Naive thymus-derived CD4-positive, alpha-beta T cell (primary cell): ENCODE results near the gene DOK6. TPM values are rescaled to one million over a fixed set of nuclear protein-coding genes. Genes with fewer than 3 reads are reported as not detected.

Source experiments
- ATAC-seq: fragments of 150-1000 bp; cut with Tn5 transposase; 2 replicates; pipeline ENCODE4 v1.10.0; 2021; ENCODE audit warnings: mild to moderate bottlenecking, moderate library complexity
- CTCF ChIA-PET: fragments of 350-600 bp; sonication (Branson Sonifier 250); formaldehyde crosslinking; loops from one replicate; lab custom pipeline; 2021; ENCODE audit warnings: antibody characterized with exemption; lab: Charles Lee
- POLR2A ChIA-PET: fragments of 350-600 bp; sonication (Branson Sonifier 250); formaldehyde crosslinking; loops from one replicate; lab custom pipeline; 2021; ENCODE audit warnings: antibody characterized with exemption, inconsistent platforms; lab: Charles Lee
- DNase-seq, 9 donors: peaks; one replicate each; pipeline versions ENCODE4 v3.0.0 to v3.0.0-alpha.2; 2020 to 2022; ENCODE audit warnings: mixed read lengths in 1 of 9
- H3K27ac ChIP-seq: one replicate; pipeline ENCODE4 v1.7.0; 2013; ENCODE audit warnings: mild to moderate bottlenecking, low read depth, low read length, moderate library complexity
- H3K27me3 ChIP-seq, 2 donors: one replicate each; pipeline ENCODE4 v1.7.0; 2013; ENCODE audit warnings: low read length in 2 of 2, mild to moderate bottlenecking in 2 of 2, moderate library complexity in 2 of 2; ENCODE audit not compliant: control insufficient read depth in 2 of 2, insufficient read depth in 2 of 2
- H3K36me3 ChIP-seq, 3 experiments: 1 replicate in 2 of 3; 2 replicates in 1 of 3; pipeline ENCODE4 v1.7.0; 2013; ENCODE audit warnings: low read length in 3 of 3, mild to moderate bottlenecking in 3 of 3, moderate library complexity in 1 of 3; ENCODE audit not compliant: insufficient read depth in 3 of 3, control insufficient read depth in 2 of 3
- H3K4me1 ChIP-seq, 2 donors: one replicate each; pipeline ENCODE4 v1.7.0; 2013; ENCODE audit warnings: low read length in 2 of 2, mild to moderate bottlenecking in 2 of 2, moderate library complexity in 1 of 2; ENCODE audit not compliant: control insufficient read depth in 2 of 2, insufficient read depth in 2 of 2
- H3K4me3 ChIP-seq: 2 replicates; pipeline ENCODE4 v1.7.0; 2013; ENCODE audit warnings: mild to moderate bottlenecking, low read length
- H3K9me3 ChIP-seq, 3 experiments: 1 replicate in 2 of 3; 2 replicates in 1 of 3; pipeline ENCODE4 v1.7.0; 2013; ENCODE audit warnings: low read length in 3 of 3; ENCODE audit not compliant: control insufficient read depth in 2 of 3
- H3K27ac Mint-ChIP-seq, 9 donors: one replicate each; pipeline ENCODE4 v1.8.0; 2020 to 2022; ENCODE audit warnings: mixed read lengths in 9 of 9, mild to moderate bottlenecking in 8 of 9, moderate library complexity in 5 of 9, inconsistent platforms in 2 of 9
- H3K27me3 Mint-ChIP-seq, 5 donors: one replicate each; pipeline ENCODE4 v1.8.0; 2021 to 2022; ENCODE audit warnings: mixed read lengths in 5 of 5, mild to moderate bottlenecking in 1 of 5
- H3K36me3 Mint-ChIP-seq, 5 donors: one replicate each; pipeline ENCODE4 v1.8.0; 2020 to 2022; ENCODE audit warnings: mixed read lengths in 5 of 5, mild to moderate bottlenecking in 3 of 5, inconsistent platforms in 1 of 5
- H3K4me1 Mint-ChIP-seq, 7 donors: one replicate each; pipeline ENCODE4 v1.8.0; 2020 to 2022; ENCODE audit warnings: mixed read lengths in 7 of 7, mild to moderate bottlenecking in 3 of 7, inconsistent platforms in 1 of 7
- H3K4me3 Mint-ChIP-seq, 10 donors: one replicate each; pipeline ENCODE4 v1.8.0; 2020 to 2022; ENCODE audit warnings: mild to moderate bottlenecking in 10 of 10, mixed read lengths in 10 of 10, moderate library complexity in 6 of 10, inconsistent platforms in 2 of 10
- H3K9me3 Mint-ChIP-seq, 11 donors: one replicate each; pipeline ENCODE4 v1.8.0; 2020 to 2022; ENCODE audit warnings: mixed read lengths in 11 of 11, mild to moderate bottlenecking in 4 of 11, inconsistent platforms in 1 of 11, moderate library complexity in 1 of 11
- intact Hi-C, 2 donors: fragments of 100-400 bp; cut with micrococcal nuclease; formaldehyde crosslinking; loops; one replicate each; pipeline ENCODE4 v1.15.1; 2023
- polyA plus RNA-seq, 2 donors: library from polyadenylated mRNA; unstranded; fragments of 300-500 nt; fragmentation: Illumina TruSeq; gene quantifications; one replicate each; pipeline ENCODE4 v1.2.3, GENCODE V29; 2021
- total RNA-seq, 6 experiments: library from RNA in 5 of 6; stranded (reverse) in 5 of 6; gene quantifications; 1 replicate in 5 of 6; 2 replicates in 1 of 6; pipeline ENCODE4 v1.2.3 and lab custom pipeline; 2021 to 2026

Gene DOK6
- total and polyA plus RNA-seq, 7 experiments from 2014 or later, result 0.06 to 0.11 TPM; not detected in 5

DNA sequence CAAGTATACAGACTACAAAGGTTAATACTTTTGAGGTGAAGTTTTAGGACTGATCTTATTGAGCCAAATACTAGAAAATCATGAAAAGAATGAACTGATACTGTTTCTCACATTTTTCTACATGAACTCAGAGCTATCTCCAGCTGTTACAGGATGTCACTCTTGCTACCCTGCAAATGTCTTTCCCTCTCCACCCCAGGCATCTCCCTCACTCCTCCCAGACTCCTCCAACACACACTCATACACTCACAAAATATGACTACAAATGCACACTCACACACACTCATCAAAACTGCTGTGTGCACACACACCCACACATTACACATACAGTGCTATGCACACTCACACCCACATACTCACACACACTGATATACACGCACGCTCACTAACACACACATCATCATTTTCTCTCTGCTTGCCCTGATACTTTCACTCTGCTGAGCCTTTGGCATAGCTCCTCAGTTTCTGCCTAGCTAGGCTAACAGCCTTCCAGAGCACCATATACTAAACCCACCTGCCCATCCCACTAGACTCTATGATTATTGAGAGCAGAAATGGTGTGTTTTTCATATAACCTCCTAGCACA, 273.7 kb downstream of the DOK6 start:
- DNase-seq, result no peak
- CTCF ChIA-PET, result interaction anchor here (0.6 kb wide), 1 partner anchor 19 kb away, joined by 4 read pairs; no protein-coding TSS in a partner anchor
- no peaks in the 10 kb centered on the region for H3K4me1 ChIP-seq
- peaks cover 0 to 4% (median 0%) of the 10 kb centered on the region in 5 donors for H3K36me3 Mint-ChIP-seq
- intact Hi-C loops, result no loop called here
- peaks cover 0 to 2% (median 0%) of the 10 kb centered on the region in 11 donors for H3K9me3 Mint-ChIP-seq
- no peak for ATAC-seq
- no peak overlapping the region for H3K27ac ChIP-seq
- no peaks in the 10 kb centered on the region for H3K9me3 ChIP-seq
- POLR2A ChIA-PET, result interaction anchor here (0.6 kb wide), 1 partner anchor 8 kb away, joined by 3 read pairs; no protein-coding TSS in a partner anchor
- H3K36me3 ChIP-seq, result no peaks in the 10 kb centered on the region
- no peak overlapping the region for H3K4me3 ChIP-seq
- no peaks in the 10 kb centered on the region for H3K4me1 Mint-ChIP-seq
- peaks cover under 1 to 20% (median 3%) of the 10 kb centered on the region in 5 donors for H3K27me3 Mint-ChIP-seq
- H3K4me3 Mint-ChIP-seq, result no peak overlapping the region
- H3K27ac Mint-ChIP-seq, result no peak overlapping the region
- H3K27me3 ChIP-seq, result no peaks in the 10 kb centered on the region

DNA sequence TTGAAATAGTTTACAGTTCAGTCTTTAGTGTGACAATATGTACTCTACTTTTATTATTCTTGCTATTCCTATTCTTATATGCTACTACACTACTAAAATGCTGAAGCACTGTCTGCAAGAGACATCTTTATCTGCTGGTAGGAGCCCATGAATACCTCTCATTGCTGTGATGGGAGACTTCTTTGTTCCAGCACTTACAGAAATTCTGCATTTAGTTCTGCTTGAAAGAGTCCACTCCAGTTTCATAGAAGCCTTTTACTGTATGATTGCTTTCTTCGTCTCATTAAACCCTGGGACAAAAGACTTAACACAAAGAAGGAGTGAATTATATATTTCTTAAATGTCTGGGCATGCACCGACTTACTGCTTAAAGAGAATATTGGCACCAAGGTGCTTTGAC, 274.3 kb downstream of the DOK6 start:
- Mint-ChIP-seq H3K36me3 (peaks cover 0 to 4% (median 0%) of the 10 kb centered on the region in 5 donors), H3K4me1 (no peaks in the 10 kb centered on the region), H3K27me3 (peaks cover 0 to 20% (median 3%) of the 10 kb centered on the region in 5 donors), H3K4me3 (no peak overlapping the region), H3K9me3 (peaks cover 0 to 2% (median 0%) of the 10 kb centered on the region in 11 donors), H3K27ac (no peak overlapping the region)
- H3K36me3 ChIP-seq, result no peaks in the 10 kb centered on the region
- H3K27ac ChIP-seq, result no peak overlapping the region
- ChIA-PET POLR2A (no interaction called here), CTCF (no interaction called here)
- no peaks in the 10 kb centered on the region for H3K4me1 ChIP-seq
- no peaks in the 10 kb centered on the region for H3K9me3 ChIP-seq
- DNase-seq, result no peak
- intact Hi-C loops, result no loop called here
- H3K4me3 ChIP-seq, result no peak overlapping the region
- no peak for ATAC-seq
- H3K27me3 ChIP-seq, result no peaks in the 10 kb centered on the region

DNA sequence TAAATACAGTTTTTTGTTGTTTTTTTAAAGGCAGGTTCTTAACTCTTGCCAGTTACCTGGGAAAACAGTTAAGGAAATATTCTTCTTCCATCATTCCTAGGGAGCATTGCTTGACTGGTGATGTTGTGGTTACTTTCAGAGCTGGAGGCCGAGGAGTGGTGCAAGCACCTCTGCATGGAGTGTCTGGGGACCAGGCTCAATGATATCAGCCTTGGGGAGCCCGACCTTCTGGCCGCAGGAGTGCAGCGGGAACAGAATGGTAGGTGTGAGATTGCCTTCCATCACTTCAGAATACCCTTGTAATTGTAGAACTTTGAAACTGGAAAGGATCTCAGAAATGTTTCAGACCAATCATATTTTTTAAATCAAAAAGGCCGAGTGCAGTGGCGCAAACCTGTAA, 276.9 kb downstream of the DOK6 start:
- no peaks in the 10 kb centered on the region for H3K9me3 ChIP-seq
- intact Hi-C loops, result no loop called here
- ATAC-seq (no peak), DNase-seq (no peak)
- peaks cover 0 to 10% (median 5%) of the 10 kb centered on the region in 5 donors for H3K27me3 Mint-ChIP-seq
- no peaks in the 10 kb centered on the region for H3K27me3 ChIP-seq
- H3K4me3 Mint-ChIP-seq, result no peak overlapping the region
- H3K4me1 ChIP-seq, result no peaks in the 10 kb centered on the region
- ChIA-PET CTCF (no interaction called here), POLR2A (no interaction called here)
- H3K36me3 Mint-ChIP-seq, result no peaks in the 10 kb centered on the region
- H3K36me3 ChIP-seq, result no peaks in the 10 kb centered on the region
- H3K4me3 ChIP-seq, result no peak overlapping the region
- H3K27ac ChIP-seq, result no peak overlapping the region
- H3K9me3 Mint-ChIP-seq, result no peaks in the 10 kb centered on the region
- H3K4me1 Mint-ChIP-seq, result no peaks in the 10 kb centered on the region
- no peak overlapping the region for H3K27ac Mint-ChIP-seq

DNA sequence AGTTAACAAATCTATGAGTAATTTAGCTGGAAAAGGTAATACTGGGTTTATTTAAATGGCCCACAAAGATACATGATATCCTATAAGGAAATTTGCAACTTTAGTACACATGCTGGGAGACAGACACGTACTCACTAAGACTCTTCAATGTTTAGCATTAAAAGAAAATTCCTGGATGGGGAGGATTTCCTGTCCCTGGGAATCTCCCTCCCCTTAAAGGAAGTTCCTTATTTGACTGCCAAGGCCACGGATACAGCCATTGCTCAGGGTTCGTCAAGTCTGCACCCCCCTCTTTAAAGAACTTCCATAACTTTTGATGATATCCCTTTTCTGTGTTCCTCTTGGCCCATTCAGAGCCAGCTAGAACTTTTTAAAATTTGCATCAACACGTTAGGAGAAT, 279.4 kb downstream of the DOK6 start:
- H3K36me3 ChIP-seq, result no peaks in the 10 kb centered on the region
- intact Hi-C loops, result no loop called here
- no peaks in the 10 kb centered on the region for H3K9me3 ChIP-seq
- H3K9me3 Mint-ChIP-seq, result no peaks in the 10 kb centered on the region
- POLR2A ChIA-PET, result interaction anchor here (0.6 kb wide), 1 partner anchor 9 kb away, joined by 4 read pairs; no protein-coding TSS in a partner anchor
- no peaks in the 10 kb centered on the region for H3K4me1 ChIP-seq
- H3K27me3 Mint-ChIP-seq, result peaks cover 5 to 10% (median 5%) of the 10 kb centered on the region in 5 donors
- ATAC-seq (no peak), DNase-seq (no peak)
- H3K36me3 Mint-ChIP-seq, result no peaks in the 10 kb centered on the region
- no peak overlapping the region for H3K27ac Mint-ChIP-seq
- no peak overlapping the region for H3K4me3 Mint-ChIP-seq
- CTCF ChIA-PET, result no interaction called here
- H3K4me1 Mint-ChIP-seq, result no peaks in the 10 kb centered on the region
- H3K4me3 ChIP-seq, result no peak overlapping the region
- no peaks in the 10 kb centered on the region for H3K27me3 ChIP-seq
- no peak overlapping the region for H3K27ac ChIP-seq

DNA sequence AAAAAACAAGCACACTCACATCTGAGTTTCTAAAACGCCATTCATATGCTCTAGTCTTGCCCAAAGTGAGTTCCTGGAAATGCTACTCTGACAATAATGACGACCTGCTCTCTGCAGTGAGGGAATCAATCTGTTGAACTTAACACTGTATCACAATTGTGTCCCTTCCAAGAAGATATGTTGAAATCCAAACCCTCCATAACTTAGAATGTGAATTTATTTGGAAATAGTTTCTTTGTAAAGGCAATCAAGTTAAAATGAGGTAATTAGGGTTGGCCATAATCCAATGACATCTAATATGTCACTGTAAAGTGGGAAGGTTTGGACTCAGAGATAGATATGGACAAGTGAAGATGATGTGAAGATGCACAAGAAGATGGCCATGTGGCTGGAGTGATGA, 282.5 kb downstream of the DOK6 start:
- Mint-ChIP-seq H3K9me3 (peaks cover 0 to 1% (median 0%) of the 10 kb centered on the region in 11 donors), H3K4me1 (no peaks in the 10 kb centered on the region), H3K36me3 (no peaks in the 10 kb centered on the region), H3K4me3 (no peak overlapping the region), H3K27ac (no peak overlapping the region), H3K27me3 (peaks cover 0 to 12% (median 5%) of the 10 kb centered on the region in 5 donors)
- no peak overlapping the region for H3K27ac ChIP-seq
- no peaks in the 10 kb centered on the region for H3K9me3 ChIP-seq
- no peaks in the 10 kb centered on the region for H3K36me3 ChIP-seq
- CTCF ChIA-PET, result no interaction called here
- no peak for DNase-seq
- no peaks in the 10 kb centered on the region for H3K4me1 ChIP-seq
- no peak overlapping the region for H3K4me3 ChIP-seq
- POLR2A ChIA-PET, result interaction anchor here (0.5 kb wide), 1 partner anchor 10 kb away, joined by 4 read pairs; no protein-coding TSS in a partner anchor
- intact Hi-C loops, result no loop called here
- H3K27me3 ChIP-seq, result no peaks in the 10 kb centered on the region
- ATAC-seq, result no peak

DNA sequence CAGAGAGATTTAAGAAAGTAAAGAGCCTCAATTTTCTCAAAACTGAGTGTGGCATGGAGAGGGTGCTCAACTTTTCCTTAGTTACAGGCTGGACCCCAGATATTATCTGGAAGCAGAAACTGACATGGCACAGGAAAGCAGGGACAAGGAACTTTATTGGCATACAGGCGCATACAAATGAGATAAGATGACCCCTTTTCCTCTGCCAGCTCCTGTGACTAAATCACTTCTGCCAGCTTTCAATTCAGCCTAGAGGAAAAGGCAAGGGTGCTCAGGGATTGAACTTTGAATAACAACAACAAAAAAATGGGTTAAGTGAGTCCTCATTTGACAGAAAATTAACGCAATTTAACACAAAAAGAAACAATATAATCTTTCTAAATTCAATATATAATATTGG, 284.1 kb downstream of the DOK6 start:
- H3K4me1 ChIP-seq, result no peaks in the 10 kb centered on the region
- Mint-ChIP-seq H3K4me3 (no peak overlapping the region), H3K9me3 (peaks cover 0 to 1% (median 0%) of the 10 kb centered on the region in 11 donors), H3K36me3 (no peaks in the 10 kb centered on the region), H3K27me3 (peaks cover 0 to 12% (median 5%) of the 10 kb centered on the region in 5 donors), H3K4me1 (no peaks in the 10 kb centered on the region), H3K27ac (no peak overlapping the region)
- no peaks in the 10 kb centered on the region for H3K27me3 ChIP-seq
- H3K36me3 ChIP-seq, result no peaks in the 10 kb centered on the region
- POLR2A ChIA-PET, result no interaction called here
- ATAC-seq (no peak), DNase-seq (no peak)
- H3K9me3 ChIP-seq, result no peaks in the 10 kb centered on the region
- intact Hi-C loops, result no loop called here
- H3K27ac ChIP-seq, result no peak overlapping the region
- CTCF ChIA-PET, result no interaction called here
- H3K4me3 ChIP-seq, result no peak overlapping the region

DNA sequence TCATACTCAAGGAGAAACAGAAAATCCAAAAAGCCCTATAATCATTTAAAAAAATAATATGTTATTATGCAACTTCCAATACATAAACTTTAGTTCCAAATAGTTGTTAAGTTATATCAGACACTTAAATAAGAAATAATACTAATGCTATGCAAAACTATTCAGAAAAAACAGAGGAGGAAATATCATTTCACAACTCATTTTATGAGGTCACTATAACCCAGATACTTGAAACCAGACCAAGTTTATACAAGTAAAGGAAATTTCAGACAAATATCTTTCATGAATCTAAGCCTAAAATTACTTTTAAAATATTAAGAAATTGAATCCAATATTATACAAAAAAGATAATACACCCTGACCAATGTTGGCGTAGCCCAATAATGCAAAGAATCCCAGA, 286.2 kb downstream of the DOK6 start:
- Mint-ChIP-seq H3K4me3 (no peak overlapping the region), H3K27ac (no peak overlapping the region), H3K9me3 (peaks cover 0 to 1% (median 0%) of the 10 kb centered on the region in 11 donors), H3K4me1 (no peaks in the 10 kb centered on the region), H3K36me3 (no peaks in the 10 kb centered on the region), H3K27me3 (peaks cover 0 to 12% (median 5%) of the 10 kb centered on the region in 5 donors)
- ATAC-seq, result no peak
- ChIA-PET POLR2A (no interaction called here), CTCF (no interaction called here)
- Histone ChIP-seq H3K27ac (no peak overlapping the region), H3K4me3 (no peak overlapping the region), H3K27me3 (no peaks in the 10 kb centered on the region), H3K9me3 (no peaks in the 10 kb centered on the region), H3K4me1 (no peaks in the 10 kb centered on the region), H3K36me3 (no peaks in the 10 kb centered on the region)
- intact Hi-C loops, result no loop called here
- no peak for DNase-seq
